Right cardiac atrium (tissue), 5 donors: Measurements from ENCODE around the gene COX6B2. TPM values are rescaled to one million over a fixed set of nuclear protein-coding genes. Genes with fewer than 3 reads are reported as not detected.

ENCODE experiments used
- ATAC-seq, 2 donors: fragments of 200-7000 bp; cut with Tn5 transposase; one replicate each; pipeline versions ENCODE4 v1.8.0 to v1.9.1; 2020; ENCODE audit warnings: moderate library complexity in 2 of 2, mild to moderate bottlenecking in 1 of 2
- DNase-seq, 3 donors: peaks; one replicate each; pipeline ENCODE4 v3.0.0-alpha.2; 2020
- H3K27ac ChIP-seq: one replicate; pipeline ENCODE4 v1.5.1; 2013; ENCODE audit warnings: mild to moderate bottlenecking, low read length, control low read depth, moderate library complexity
- H3K27me3 ChIP-seq: one replicate; pipeline ENCODE4 v1.6.1; 2013; ENCODE audit not compliant: control insufficient read depth, insufficient read depth
- H3K4me1 ChIP-seq: one replicate; pipeline ENCODE4 v1.6.1; 2013; ENCODE audit warnings: low read length; ENCODE audit not compliant: control insufficient read depth, insufficient read depth
- H3K4me3 ChIP-seq: one replicate; pipeline ENCODE4 v1.5.1; 2013; ENCODE audit warnings: low read length, control low read depth
- H3K9me3 ChIP-seq: one replicate; pipeline ENCODE4 v1.6.1; 2013; ENCODE audit warnings: low read length; ENCODE audit not compliant: control insufficient read depth
- WGBS: extraction: QIAGEN DNeasy Blood & Tissue Kit; methylation state at CpG from one replicate; pipeline ENCODE4 v1.1.7; 2013; 5-methylcytosine and 5-hydroxymethylcytosine counted together
- intact Hi-C, 4 donors: fragments of 100-400 bp; cut with DNase I; formaldehyde crosslinking; loops; one replicate each; pipeline versions ENCODE4 v1.11.0 to v1.14.0; 2022 to 2023
- polyA plus RNA-seq: library from polyadenylated mRNA; stranded (reverse); fragments of 200-250 nt; gene quantifications from one replicate; pipeline ENCODE4 v1.2.3, GENCODE V29; 2013
- total RNA-seq, 4 donors: library from RNA; stranded (reverse); fragmentation: NEBNext Ultra II Directional; extraction: Animal tissue kit (Norgen Biotek cat#: 25700); gene quantifications; one replicate each; pipeline ENCODE4 v1.2.1, GENCODE V29; 2021
- donor health status: healthy with polysubstance abuse.
- donor health status: DM: no; HTN: yes; CAD: no.
- donor health status: DM: no; HTN: no; CAD: no.
- donor health status: DM: no; HTN: yes; CAD: no; lungs with severe emphysema.
- donor health status: DM: yes; HTN: yes; CAD: no.

COX6B2 gene
- total and polyA plus RNA-seq, 5 donors: not detected

GRCh38 chr19:55347442-55348009, 7.0 kb downstream of the COX6B2 start:
- Histone ChIP-seq H3K27me3 (no peaks in the 10 kb centered on the region), H3K4me3 (no peak overlapping the region), H3K9me3 (no peaks in the 10 kb centered on the region), H3K4me1 (no peaks in the 10 kb centered on the region), H3K27ac (no peak overlapping the region)
- intact Hi-C loops: no loop called here
- ATAC-seq: no peak
- peak in 1 of 3 donors; percentile 20 for DNase-seq
- WGBS: 78% methylated on average over 10 of the region's 10 CpGs

- DNase-seq (peak in 1 of 3 donors; percentile 43), ATAC-seq (peak in 1 of 2 donors; percentile 2)
- no peaks in the 10 kb centered on the region for H3K27me3 ChIP-seq
- intact Hi-C loops: no loop called here
- H3K9me3 ChIP-seq: no peaks in the 10 kb centered on the region
- WGBS: 83% methylated on average over 41 of the region's 41 CpGs
- no peak overlapping the region for H3K27ac ChIP-seq
- no peaks in the 10 kb centered on the region for H3K4me1 ChIP-seq
- H3K4me3 ChIP-seq: no peak overlapping the region
Measured at GRCh38 chr19:55346725-55347441, 7.6 kb downstream of the COX6B2 start.

- peak; percentile 3 to 40 for ATAC-seq
Measured at GRCh38 chr19:55345818-55346724, 8.4 kb downstream of the COX6B2 start.

GRCh38 chr19:55345101-55345817, 9.3 kb downstream of the COX6B2 start:
- no peak for ATAC-seq
- H3K9me3 ChIP-seq: no peaks in the 10 kb centered on the region
- no peaks in the 10 kb centered on the region for H3K27me3 ChIP-seq
- H3K4me1 ChIP-seq: peaks cover 5% of the 10 kb centered on the region
- intact Hi-C loops: no loop called here
- no peak for DNase-seq
- WGBS: 85% methylated on average over 22 of the region's 22 CpGs
- H3K27ac ChIP-seq: no peak overlapping the region
- H3K4me3 ChIP-seq: no peak overlapping the region

More at GRCh38 chr19:55345818-55346724, 8.4 kb downstream of the COX6B2 start:
- intact Hi-C loops: no loop called here
- DNase-seq: peak; percentile 69 to 85 (median 79)
- H3K27me3 ChIP-seq: no peaks in the 10 kb centered on the region
- no peaks in the 10 kb centered on the region for H3K4me1 ChIP-seq
- no peaks in the 10 kb centered on the region for H3K9me3 ChIP-seq
- no peak overlapping the region for H3K27ac ChIP-seq
- H3K4me3 ChIP-seq: no peak overlapping the region
- WGBS: 83% methylated on average over 43 of the region's 43 CpGs

GRCh38 chr19:55344444-55344843, 10.1 kb downstream of the COX6B2 start:
- intact Hi-C loops: loop anchor here in 1 of 4 donors (5.0 kb wide), 1 partner anchor 38 kb away; the partner anchor contains the start of gene TMEM238
- no peaks in the 10 kb centered on the region for H3K27me3 ChIP-seq
- WGBS: 81% methylated on average over 9 of the region's 9 CpGs
- ATAC-seq: no peak
- no peak for DNase-seq
- no peak overlapping the region for H3K4me3 ChIP-seq
- peaks cover 5% of the 10 kb centered on the region for H3K4me1 ChIP-seq
- no peaks in the 10 kb centered on the region for H3K9me3 ChIP-seq
- no peak overlapping the region for H3K27ac ChIP-seq

- ATAC-seq: no peak
- H3K4me1 ChIP-seq: peaks cover 5% of the 10 kb centered on the region
- H3K4me3 ChIP-seq: no peak overlapping the region
- H3K9me3 ChIP-seq: no peaks in the 10 kb centered on the region
- H3K27me3 ChIP-seq: no peaks in the 10 kb centered on the region
- WGBS: 88% methylated on average over 50 of the region's 50 CpGs
- DNase-seq: peak in 1 of 3 donors; percentile 57
- intact Hi-C loops: loop anchor here in 1 of 4 donors (5.0 kb wide), 1 partner anchor 40 kb away; the partner anchor contains the start of gene TMEM238
- H3K27ac ChIP-seq: no peak overlapping the region
Measured at GRCh38 chr19:55341595-55342531, 12.7 kb downstream of the COX6B2 start.

GRCh38 chr19:55341171-55341588, 13.3 kb downstream of the COX6B2 start:
- peak; percentile 77 to 89 (median 87) for DNase-seq
- H3K27ac ChIP-seq: no peak overlapping the region
- no peak for ATAC-seq
- H3K9me3 ChIP-seq: no peaks in the 10 kb centered on the region
- 2% methylated on average over 15 of the region's 15 CpGs for WGBS
- no peaks in the 10 kb centered on the region for H3K27me3 ChIP-seq
- H3K4me1 ChIP-seq: peaks cover 5% of the 10 kb centered on the region
- H3K4me3 ChIP-seq: peak overlapping the region; percentile 93
- intact Hi-C loops: loop anchor here in 1 of 4 donors (5.0 kb wide), 1 partner anchor 41 kb away; the partner anchor contains the start of gene TMEM238

- intact Hi-C loops: loop anchor here in 1 of 4 donors (5.0 kb wide), 1 partner anchor 42 kb away; the partner anchor contains the start of gene TMEM238
- ATAC-seq (no peak), DNase-seq (peak in 1 of 3 donors; percentile 64)
- Histone ChIP-seq H3K4me3 (peak overlapping the region; percentile 93), H3K27ac (no peak overlapping the region), H3K9me3 (no peaks in the 10 kb centered on the region), H3K27me3 (no peaks in the 10 kb centered on the region), H3K4me1 (peaks cover 5% of the 10 kb centered on the region)
- WGBS: 3% methylated on average over 24 of the region's 24 CpGs
Measured at GRCh38 chr19:55340784-55341147, 13.8 kb downstream of the COX6B2 start.

- Histone ChIP-seq H3K4me1 (peaks cover 5% of the 10 kb centered on the region), H3K27ac (peak overlapping the region; percentile 54), H3K27me3 (no peaks in the 10 kb centered on the region), H3K4me3 (peak overlapping the region; percentile 93), H3K9me3 (no peaks in the 10 kb centered on the region)
- WGBS: 3% methylated on average over 43 of the region's 44 CpGs
- DNase-seq (peak in 2 of 3 donors; percentile 65 to 73), ATAC-seq (no peak)
- intact Hi-C loops: loop anchor here in 1 of 4 donors (5.0 kb wide), 1 partner anchor 42 kb away; the partner anchor contains the start of gene TMEM238
Measured at GRCh38 chr19:55339889-55340783, 14.4 kb downstream of the COX6B2 start.
